Measurements from ENCODE around the gene MMRN2.

MMRN2 gene

DNA sequence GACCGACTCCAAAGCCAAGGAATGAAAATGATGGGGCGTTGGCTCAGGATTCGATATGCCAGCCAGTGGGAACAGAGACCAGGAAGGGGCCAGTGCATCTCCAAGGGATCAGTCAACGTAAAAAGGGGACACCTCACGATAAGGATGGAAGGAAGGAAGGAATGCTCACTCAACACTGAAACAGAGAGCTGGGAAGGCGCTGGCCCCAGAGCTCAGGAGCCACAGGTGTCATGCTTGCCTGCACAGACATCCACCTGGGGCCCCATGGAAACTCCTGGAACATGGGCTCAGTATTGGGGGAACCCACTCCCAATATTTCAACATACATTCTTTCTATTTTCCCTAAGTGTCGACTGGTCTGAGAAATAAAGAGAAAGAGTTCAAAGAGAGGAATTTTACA lies 5.3 kb downstream of the MMRN2 start:
- TF ChIP-seq TAF1 (IDR thresholded peaks at IDR 0.05; ENCODE audit: borderline replicate concordance, insufficient read depth, low read length) (no peak), SIN3A (IDR thresholded peaks at IDR 0.05; ENCODE audit: borderline replicate concordance, insufficient read depth, low read length) (no peak), POLR2AphosphoS5 (IDR thresholded peaks at IDR 0.05; ENCODE audit: low read depth, low read length) (no peak), FOXP2 (optimal IDR thresholded peaks at IDR 0.05; ENCODE audit: borderline replicate concordance, extremely low read depth, extremely low read length, insufficient read depth) (no peak)
- TF ChIP-seq, protein P1, sequence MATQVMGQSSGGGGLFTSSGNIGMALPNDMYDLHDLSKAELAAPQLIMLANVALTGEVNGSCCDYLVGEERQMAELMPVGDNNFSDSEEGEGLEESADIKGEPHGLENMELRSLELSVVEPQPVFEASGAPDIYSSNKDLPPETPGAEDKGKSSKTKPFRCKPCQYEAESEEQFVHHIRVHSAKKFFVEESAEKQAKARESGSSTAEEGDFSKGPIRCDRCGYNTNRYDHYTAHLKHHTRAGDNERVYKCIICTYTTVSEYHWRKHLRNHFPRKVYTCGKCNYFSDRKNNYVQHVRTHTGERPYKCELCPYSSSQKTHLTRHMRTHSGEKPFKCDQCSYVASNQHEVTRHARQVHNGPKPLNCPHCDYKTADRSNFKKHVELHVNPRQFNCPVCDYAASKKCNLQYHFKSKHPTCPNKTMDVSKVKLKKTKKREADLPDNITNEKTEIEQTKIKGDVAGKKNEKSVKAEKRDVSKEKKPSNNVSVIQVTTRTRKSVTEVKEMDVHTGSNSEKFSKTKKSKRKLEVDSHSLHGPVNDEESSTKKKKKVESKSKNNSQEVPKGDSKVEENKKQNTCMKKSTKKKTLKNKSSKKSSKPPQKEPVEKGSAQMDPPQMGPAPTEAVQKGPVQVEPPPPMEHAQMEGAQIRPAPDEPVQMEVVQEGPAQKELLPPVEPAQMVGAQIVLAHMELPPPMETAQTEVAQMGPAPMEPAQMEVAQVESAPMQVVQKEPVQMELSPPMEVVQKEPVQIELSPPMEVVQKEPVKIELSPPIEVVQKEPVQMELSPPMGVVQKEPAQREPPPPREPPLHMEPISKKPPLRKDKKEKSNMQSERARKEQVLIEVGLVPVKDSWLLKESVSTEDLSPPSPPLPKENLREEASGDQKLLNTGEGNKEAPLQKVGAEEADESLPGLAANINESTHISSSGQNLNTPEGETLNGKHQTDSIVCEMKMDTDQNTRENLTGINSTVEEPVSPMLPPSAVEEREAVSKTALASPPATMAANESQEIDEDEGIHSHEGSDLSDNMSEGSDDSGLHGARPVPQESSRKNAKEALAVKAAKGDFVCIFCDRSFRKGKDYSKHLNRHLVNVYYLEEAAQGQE (IDR thresholded peaks at IDR 0.05; ENCODE audit: insufficient read depth in 1 of 2, low read depth in 2 of 2, low read length in 2 of 2): no peak

DNA sequence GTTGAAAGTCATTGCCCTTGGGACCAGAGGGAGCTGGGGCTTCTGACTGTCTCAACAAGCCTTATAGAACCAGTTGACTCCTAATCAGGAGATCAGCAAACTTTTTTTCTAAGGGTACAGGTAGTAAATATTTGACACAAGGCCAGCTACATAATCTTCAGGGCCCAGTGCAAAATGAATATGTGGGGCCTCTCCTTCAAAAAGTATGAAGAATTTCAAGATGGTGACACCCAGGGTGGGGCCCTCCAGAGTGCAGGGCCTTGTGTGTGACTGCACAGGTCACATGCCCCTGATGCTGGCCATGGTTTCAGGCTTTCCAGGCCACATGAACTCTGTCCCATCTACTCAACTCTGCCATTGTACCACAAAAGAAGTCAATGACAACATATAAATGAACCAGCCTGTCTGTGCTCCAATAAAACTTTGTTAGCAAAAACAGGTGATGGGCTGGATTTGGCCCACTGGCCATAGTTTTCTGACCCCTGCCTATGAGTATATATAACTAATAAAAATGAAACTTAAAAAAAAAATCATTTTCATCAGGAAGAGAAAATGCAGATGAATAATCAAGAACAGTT lies 6.1 kb downstream of the MMRN2 start:
- TF ChIP-seq FOXP2 (optimal IDR thresholded peaks at IDR 0.05; ENCODE audit: borderline replicate concordance, extremely low read depth, extremely low read length, insufficient read depth): no peak
- TF ChIP-seq, protein P1 (IDR thresholded peaks at IDR 0.05; ENCODE audit: insufficient read depth in 1 of 2, low read depth in 2 of 2, low read length in 2 of 2): no peak

DNA sequence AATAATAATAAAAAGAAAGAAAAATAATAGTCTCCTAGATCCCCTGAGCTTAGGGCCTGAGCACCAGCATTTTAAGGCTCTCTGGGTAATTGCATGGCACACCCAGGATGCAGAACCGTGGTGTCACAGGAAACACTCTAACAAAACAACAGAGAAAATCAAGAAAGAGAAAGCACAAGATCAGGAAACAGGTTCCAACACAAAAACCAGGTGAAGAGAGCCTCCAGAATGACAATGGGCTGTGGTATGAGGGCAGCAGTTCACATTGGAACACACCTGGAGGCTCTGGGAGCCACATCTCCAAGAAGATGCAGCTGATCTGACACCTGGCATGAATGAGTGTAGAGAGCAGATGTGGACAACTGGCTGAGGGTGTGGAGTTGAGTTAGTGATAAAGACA lies 7.1 kb downstream of the MMRN2 start:
- TF ChIP-seq FOXP2 (optimal IDR thresholded peaks at IDR 0.05; ENCODE audit: borderline replicate concordance, extremely low read depth, extremely low read length, insufficient read depth): no peak
- TF ChIP-seq POLR2AphosphoS5 (IDR thresholded peaks at IDR 0.05; ENCODE audit: low read depth, low read length): no peak
- TF ChIP-seq TAF1 (IDR thresholded peaks at IDR 0.05; ENCODE audit: borderline replicate concordance, insufficient read depth, low read length): no peak
- no peak for TF ChIP-seq SIN3A (IDR thresholded peaks at IDR 0.05; ENCODE audit: borderline replicate concordance, insufficient read depth, low read length)
- TF ChIP-seq, protein P1 (IDR thresholded peaks at IDR 0.05; ENCODE audit: insufficient read depth in 1 of 2, low read depth in 2 of 2, low read length in 2 of 2): no peak

DNA sequence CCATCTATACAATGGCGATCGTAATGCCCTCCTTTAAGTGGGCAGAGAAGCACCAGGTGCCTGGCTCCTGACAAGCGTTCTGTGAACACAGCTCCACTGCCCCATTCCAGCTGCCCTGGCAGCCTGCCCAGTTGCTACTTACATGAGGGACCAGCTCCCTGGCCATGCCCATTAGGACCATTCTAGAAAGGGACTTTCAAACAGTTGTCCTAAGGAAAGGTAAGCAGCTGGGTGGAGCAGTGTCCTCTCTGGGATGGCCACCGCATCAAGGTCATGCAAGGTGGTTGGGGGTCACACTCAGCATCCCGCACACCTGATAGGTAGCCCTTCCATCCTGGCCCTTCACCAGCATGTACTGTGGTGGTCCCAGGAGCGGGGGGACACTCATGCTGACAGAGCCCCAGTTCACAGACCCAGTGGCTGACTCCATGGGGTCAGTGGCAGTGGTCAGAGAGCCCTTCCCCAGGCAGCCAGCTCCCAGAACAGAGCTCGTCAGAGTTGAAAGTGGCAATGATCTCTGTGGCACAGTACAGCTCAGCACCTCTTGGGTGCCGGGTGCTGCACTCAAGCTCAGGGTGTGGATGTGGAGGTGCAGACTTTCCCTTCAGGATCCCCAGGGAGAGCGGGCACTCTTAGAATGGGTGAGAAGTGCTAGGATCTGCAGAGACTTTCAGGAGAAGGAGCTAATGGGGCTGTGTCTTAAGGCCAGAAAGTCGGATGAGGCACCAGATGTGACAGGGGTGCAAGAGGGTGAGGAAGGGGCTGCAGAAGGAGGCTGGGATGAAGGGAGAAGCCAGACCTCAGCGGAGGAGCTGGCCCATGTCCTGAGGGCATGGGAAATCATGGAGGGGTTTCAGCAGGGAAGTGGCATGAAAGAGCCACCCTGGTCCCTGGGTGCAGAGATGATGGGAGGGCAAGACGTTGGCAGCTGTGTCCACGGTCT lies 10.9 kb downstream of the MMRN2 start:
- no peak for TF ChIP-seq FOXP2 (optimal IDR thresholded peaks at IDR 0.05; ENCODE audit: borderline replicate concordance, extremely low read depth, extremely low read length, insufficient read depth)
- TF ChIP-seq, protein P1 (IDR thresholded peaks at IDR 0.05; ENCODE audit: insufficient read depth in 1 of 2, low read depth in 2 of 2, low read length in 2 of 2): no peak
- no peak for TF ChIP-seq SIN3A (IDR thresholded peaks at IDR 0.05; ENCODE audit: borderline replicate concordance, insufficient read depth, low read length)
- TF ChIP-seq TAF1 (IDR thresholded peaks at IDR 0.05; ENCODE audit: borderline replicate concordance, insufficient read depth, low read length): no peak
- no peak for TF ChIP-seq POLR2AphosphoS5 (IDR thresholded peaks at IDR 0.05; ENCODE audit: low read depth, low read length)
